GM19099 (cell line): ENCODE data around the gene CD82.

Experiments used
- POLR2A ChIP-seq: IDR thresholded peaks from 3 replicates; pipeline ENCODE4 v1.6.1; 2011; ENCODE audit warnings: low read depth; ENCODE audit not compliant: insufficient read length; ENCODE audit errors: extremely low read depth

The CD82 gene

GRCh38 chr11:44551456-44552139, 13.9 kb upstream of the CD82 start:
- no peak for TF ChIP-seq POLR2A

DNA sequence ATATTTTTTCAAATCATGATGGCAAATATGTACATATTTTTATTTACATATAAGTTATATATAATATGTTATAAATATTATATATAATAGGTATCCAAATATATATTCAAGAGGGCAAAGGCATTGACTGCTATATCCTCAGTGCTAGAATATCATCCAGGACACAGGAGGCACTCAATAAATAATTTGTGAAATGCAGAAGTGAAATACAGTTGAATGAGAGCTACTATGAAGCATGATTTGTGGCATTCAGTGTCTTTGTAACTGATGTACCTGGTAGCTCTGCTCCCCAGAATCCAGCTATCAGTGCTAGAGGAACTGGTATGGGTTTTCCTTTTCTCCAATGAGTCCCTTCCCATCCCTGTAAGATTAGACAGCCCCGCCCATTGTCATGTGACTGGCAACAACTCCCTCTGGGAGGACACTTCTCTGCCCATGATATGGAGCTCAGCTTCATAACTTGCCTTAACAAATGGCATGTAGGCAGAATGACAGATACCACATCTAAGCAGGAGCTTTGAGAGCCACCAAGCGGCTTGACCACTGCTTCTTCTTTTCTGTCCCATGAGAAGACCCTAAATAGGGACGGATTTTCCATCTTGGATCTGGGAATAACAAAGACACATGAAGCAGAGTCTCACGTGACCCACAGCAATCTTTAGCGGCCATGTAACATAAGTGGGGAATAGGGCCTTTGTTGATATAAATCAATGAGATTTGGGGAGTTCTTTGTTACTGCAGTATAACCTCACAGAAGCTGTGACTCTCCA, 10.2 kb upstream of the CD82 start:
- TF ChIP-seq POLR2A = no peak

GRCh38 chr11:44556735-44557409, 8.6 kb upstream of the CD82 start:
- TF ChIP-seq POLR2A = no peak

GRCh38 chr11:44557464-44557863, 8.0 kb upstream of the CD82 start:
- no peak for TF ChIP-seq POLR2A

- TF ChIP-seq POLR2A = peak; percentile 60
These were observed 6.1 kb upstream of the CD82 start for GRCh38 chr11:44559207-44559939.

DNA sequence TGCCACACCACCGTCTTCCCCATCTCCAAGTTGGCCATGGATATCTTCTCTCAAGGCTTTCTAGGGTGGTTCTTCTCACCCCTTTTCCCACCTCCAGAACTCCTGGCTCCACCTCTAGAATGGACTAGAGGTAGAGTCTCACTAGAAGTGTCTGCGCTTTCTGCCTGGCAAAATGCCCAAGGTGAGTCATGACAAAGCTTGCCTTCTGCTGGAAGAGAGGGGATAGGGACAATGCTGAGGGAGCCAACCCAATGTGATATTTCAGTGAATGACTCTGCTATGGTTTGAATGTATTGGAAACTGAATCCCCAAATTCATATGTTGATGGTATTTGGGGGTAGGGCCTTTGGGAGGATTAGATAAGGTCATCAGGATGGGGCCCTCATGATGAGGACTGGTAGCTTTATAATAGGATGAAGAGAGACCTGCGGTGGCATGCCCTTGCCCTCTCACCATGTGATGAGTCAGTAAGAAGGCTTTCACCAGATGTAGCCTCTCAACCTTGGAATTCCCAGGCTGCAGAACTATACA, 4.1 kb upstream of the CD82 start:
- TF ChIP-seq POLR2A = no peak

GRCh38 chr11:44561964-44562734, 3.3 kb upstream of the CD82 start:
- TF ChIP-seq POLR2A = no peak

DNA sequence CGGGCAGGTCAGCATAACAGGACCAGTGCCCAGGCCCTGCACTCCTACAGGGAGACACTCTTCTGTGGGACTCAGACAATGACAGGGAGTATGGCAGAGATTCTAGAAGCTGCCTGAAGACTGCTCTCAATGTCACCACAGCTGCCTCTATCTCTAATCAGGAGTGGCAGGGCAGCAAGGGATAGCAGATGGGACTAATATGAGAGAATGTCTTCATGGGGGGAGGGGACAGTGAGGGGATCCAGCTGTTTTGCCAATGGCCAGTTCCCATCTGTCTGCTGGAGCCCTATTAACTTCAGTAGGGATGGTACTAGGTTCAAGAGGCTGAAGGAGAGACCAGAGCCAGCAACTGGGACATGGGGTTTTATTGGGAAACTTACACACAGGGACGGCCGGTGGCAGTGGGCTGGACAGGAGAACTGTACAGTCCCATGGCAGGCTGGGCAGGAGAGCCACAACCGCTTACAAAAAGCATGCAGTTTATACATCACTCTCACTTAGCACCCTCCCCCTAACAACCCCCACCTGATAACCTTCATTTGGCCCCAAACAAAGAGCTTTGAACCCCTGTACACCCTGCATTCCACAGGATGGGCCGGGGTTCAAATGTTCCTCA, 2.5 kb upstream of the CD82 start:
- TF ChIP-seq POLR2A = no peak

- no peak for TF ChIP-seq POLR2A
These were observed 1.8 kb upstream of the CD82 start for GRCh38 chr11:44563711-44564110.

DNA sequence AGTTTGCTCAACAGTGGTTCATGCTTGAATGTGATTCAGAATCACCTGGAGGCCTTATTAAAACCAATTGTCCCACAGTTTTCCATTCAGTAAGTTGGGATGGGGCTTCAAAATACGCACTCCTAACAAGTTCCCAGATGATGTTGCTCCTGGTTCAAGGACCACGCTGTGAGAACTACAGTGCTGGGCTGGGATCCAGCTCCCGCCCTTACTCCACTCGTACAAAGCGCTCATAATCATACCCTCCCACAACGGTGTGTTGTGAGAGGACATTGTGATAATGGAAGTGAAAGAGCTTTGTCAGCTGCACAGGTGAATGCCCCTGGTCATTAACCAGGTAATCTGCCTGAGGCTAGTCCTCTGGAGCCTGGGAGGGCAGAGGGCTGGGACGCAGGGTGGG, 1.3 kb upstream of the CD82 start:
- no peak for TF ChIP-seq POLR2A

- peak; percentile 17 for TF ChIP-seq POLR2A
These were observed 723 bp upstream of the CD82 start for GRCh38 chr11:44564670-44565210.

DNA sequence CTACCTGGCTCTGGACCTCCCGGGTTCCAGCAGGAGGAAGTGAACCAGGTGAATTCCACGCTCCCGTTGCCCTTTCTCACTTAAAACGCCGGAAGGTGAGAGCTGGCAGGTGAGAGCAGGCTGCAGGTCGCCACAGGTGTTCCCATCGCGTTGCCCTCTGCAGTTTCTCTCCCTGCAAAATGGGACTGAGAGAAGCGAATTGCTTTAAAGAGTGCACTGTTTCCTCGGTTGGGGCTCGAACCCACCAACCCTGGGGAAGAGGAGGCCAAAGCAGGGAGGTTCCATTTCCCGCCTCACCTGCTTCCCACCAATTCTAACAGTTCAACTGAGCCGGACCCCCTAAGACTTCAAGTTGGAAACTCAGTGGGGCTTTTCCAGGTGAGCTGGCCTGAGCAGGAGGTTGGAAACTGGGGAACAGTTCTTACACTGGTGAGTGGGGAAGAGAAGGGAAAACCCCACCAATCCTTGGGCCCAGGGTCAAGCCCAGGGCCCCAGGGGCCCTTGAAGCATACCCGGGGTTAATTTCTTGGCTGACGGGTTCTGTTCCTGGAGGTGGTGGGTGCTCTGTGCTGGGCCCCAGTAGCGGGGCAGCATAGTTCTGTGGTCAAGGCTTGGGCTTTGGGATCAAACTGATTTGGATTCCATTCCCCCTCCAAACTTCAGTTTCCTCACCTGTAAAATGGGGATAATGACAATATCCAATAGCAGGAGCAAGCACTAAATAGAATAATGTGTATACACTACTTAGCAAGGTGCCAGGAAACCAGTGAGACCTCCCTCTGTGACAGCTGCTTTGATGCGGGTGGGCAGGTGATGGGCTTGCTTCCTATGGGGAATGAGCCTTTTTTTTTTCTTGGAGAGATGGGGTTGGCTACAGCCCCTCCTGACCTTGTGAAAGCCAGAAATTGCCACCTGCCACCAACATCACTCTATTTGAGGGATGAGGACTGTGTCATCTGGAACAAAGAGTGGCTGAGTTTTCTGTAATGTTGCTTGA, 788 bp downstream of the CD82 start:
- no peak for TF ChIP-seq POLR2A
